Cardiac fibroblast (primary cell): ENCODE results near the gene TSHZ3.

Experiments
- DNase-seq, 2 donors: peaks; one replicate each; pipeline versions ENCODE4 v3.0.0 to v3.0.0-alpha.2; 2010; ENCODE audit warnings: low read depth in 2 of 2
- H3K4me3 ChIP-seq, 2 donors: replicated peaks in 1 of 2; 1 replicate in 1 of 2; 2 replicates in 1 of 2; pipeline ENCODE4 v1.5.1; 2011; ENCODE audit warnings: low read depth in 2 of 2, low read length in 2 of 2, mild to moderate bottlenecking in 2 of 2, moderate library complexity in 1 of 2
- CTCF ChIP-seq: IDR thresholded peaks from one replicate; pipeline ENCODE4 v1.5.1; 2011; ENCODE audit warnings: low read depth, mild to moderate bottlenecking, low read length, inconsistent platforms

Gene TSHZ3

DNA sequence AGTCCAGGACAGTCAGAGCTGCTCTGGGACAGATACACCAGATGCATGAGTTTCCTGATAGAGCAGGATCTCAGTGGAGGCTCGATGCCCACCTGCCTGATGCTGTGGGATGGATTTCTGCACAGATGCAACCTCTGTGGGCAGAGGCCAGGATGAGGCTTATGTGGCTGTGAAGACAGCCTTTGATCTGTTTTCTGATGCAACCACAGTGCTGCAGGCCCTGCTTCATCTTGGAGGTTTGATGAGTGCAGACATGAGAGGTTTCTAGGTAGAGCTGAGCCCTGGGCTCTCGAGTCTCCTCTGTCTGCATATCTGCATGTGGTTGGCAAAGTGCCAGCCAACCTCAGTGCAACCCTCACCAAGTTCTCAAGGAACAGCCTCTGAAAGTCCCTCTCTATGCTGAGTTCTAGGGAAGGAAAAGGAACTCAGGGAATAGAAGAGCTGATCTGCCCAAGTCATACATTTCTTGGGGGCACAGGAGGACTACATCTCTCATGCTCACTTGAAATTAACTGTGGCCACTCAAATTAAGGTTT lies 23.1 kb upstream of the TSHZ3 start:
- DNase-seq: no peak
- H3K4me3 ChIP-seq: no peak overlapping the region
- TF ChIP-seq CTCF: no peak

- TF ChIP-seq CTCF: no peak
- H3K4me3 ChIP-seq: no peak overlapping the region
- DNase-seq: no peak
Measured at GRCh38 chr19:31370216-31370615, 21.0 kb upstream of the TSHZ3 start.

- DNase-seq: no peak
- TF ChIP-seq CTCF: no peak
- no peak overlapping the region for H3K4me3 ChIP-seq
Measured at GRCh38 chr19:31364963-31365362, 15.7 kb upstream of the TSHZ3 start.

GRCh38 chr19:31361728-31362127 lies 12.5 kb upstream of the TSHZ3 start:
- H3K4me3 ChIP-seq: no peak overlapping the region
- DNase-seq: no peak
- no peak for TF ChIP-seq CTCF

GRCh38 chr19:31357315-31357673 lies 8.1 kb upstream of the TSHZ3 start:
- no peak overlapping the region for H3K4me3 ChIP-seq
- TF ChIP-seq CTCF: no peak
- no peak for DNase-seq

DNA sequence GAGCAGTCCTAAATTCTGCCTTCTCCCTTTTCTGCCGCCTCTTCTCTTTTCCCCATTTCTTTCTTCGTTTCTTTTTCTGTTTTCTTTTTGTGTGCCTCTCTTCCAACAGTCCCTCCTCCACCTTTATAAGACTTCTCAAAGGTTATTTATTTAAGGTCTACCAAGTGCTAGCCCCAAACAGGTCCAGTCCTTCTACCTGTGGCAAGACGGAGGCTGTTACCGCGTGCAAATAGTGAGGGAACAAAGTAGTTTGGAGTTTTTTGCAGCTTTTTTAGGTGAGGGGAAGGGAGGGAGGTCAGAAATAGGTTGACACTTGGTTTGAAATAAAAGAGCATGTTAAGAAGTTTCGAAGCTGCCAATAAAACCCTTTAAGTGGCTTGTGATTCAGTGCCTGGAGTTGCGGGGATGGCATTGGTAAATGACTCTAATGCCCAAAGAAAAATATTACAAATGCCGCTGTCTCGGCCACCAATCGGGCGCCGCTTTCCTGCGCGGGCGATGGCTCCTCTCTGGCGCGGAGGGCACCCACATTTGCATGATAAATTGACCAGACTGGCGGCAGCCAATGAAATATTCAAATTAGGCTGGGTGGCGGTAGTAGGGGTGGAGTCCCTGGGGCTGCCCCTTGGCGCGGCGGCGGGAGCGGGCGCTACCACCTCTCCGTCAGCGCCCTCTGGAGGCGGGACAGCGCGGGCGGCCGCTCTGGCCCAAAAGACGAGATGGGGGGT lies 7.5 kb upstream of the TSHZ3 start:
- no peak overlapping the region for H3K4me3 ChIP-seq
- no peak for DNase-seq
- peak; percentile 17 for TF ChIP-seq CTCF
